ENCODE measurements around the gene CPLX3.

Gene CPLX3

DNA sequence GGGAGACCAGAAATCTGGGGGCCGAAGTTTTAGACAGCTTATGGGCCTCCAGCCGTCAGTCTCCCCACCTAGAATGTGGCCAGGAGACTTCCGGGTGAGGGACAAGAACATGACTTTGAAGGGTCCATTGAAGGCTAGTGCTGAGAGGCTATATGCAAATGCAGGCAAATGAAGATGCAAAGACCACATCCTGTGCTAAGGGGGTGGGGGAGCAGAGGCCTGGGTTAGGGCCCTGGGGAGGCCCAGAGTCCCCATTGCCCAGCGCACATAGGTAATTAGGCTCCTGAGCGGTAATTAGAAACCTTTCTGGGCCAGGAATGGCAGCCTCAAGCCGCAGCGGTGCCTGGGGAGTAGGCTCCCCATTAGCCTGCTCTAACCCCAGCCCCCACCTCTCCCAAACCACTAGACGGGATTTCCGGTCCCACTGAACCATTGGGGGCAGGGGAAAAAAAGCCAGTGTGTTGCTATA lies 37.7 kb upstream of the CPLX3 start:
- DNase-seq, result peak; percentile 34

DNA sequence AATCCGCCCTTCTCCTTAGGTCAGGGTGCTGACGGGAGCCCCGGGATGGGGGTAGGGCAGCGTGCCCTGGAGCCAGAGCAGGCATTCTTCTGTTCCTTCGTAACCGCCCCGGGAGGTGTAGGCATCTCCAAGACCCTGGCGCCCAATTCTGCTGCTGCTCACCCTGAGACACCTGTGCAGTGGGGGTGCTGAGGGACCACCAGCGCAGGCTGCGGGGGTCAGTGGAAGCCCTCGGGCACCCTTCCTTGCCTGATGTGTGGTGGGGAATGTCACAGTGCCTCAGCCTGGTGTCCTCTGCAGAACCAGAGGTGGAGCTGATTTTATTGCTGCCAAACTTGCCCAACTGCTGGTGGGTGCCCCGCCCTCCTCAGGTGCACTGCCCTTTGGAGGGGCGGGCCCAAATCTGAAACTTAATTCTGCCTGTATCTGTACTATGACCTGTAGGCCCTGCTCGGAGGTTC lies 37.2 kb upstream of the CPLX3 start:
- no peak for DNase-seq

DNA sequence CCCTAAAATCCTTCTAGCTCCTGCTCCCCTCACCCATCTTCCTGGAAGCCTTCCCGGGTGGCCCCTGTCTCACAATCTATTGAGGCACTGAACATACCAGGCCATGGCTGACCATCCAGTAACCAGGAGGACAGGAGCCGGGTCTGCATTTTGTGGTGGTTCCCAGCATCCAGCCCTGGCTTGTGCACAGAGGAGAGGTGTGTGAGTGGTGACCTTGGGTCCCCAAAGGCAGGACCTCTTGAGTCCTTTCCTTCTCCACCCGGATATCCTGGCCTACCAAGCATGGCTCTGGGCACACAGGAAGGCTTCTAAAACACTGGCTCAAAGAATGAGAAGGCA lies 36.7 kb upstream of the CPLX3 start:
- no peak for DNase-seq

DNA sequence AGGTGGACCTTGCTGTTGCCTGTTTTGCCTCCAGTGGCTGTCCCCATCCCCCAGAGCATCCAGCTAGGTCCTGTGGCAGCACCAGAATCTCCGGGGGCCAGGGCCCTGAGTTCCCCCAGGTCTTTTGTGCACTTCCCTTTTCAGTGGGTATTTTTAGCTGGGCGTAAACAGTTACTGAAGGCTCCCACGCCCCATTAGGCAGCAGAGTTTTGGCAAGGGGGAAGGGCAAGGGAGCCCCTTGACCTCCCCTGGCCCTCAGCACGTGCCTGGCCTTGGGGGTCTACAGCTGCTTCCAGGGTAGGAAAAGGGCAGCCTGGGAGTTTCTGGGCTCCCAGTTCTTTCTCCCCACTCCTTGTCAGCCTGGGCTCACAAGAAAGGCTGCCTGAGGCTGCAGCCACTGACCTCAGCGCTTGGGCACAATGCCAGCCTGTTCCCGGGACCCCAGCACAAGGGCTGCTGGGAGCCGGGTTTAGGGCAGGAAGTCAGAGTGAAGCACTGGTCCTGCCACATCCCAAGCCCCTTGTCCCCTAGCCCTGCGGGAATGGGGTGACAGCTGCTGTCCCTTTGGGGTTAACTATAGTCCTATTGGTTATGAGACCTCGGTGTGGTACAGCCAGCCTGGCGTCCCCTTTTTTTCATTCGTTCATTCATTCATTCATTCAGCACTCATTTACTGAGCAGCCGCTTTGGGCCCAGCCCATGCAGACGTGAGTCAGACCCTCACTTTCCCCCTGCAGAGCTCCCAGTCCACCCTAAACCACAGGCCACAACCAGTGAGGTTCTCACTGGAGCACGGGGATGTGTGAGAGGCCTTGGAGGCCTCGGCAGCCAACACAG lies 36.1 kb upstream of the CPLX3 start:
- DNase-seq, result no peak

DNA sequence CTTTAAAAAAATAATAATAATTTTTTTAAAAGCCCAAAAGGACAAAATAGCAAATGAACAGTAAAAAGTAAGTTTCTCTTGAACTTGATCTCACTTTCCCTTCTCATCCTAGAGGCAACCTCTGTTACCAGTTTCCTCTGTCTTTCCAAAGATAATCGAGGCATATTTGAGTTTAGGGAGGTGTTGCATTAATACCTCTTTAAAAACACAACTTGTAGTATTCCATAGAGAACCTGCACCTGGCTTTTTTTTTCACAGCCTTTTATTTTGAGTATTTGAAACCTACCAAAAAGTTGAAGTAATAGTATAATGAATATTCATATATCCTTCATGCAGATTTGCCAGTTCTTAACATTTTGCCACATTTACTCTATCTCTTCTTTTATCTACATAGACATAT lies 35.4 kb upstream of the CPLX3 start:
- DNase-seq, result no peak

DNA sequence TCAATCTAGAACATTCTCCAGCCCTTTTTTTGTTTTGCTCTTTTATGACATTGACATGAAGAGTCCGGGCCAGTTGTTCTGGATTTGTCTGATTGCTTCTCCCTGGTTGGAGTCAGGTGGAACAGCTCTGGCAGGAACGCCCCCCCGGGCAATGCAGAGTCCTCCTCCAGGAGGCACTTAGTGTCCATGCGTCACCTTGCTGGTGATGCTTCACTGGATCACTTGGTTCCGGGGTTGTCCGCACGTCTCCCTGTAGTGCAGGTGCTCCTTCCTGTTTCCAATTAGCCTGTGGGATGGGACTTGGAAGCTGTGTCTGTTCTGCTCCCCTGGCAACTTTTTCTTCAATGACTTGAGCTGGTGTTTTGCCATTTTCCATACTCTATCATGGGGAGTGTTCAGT lies 34.8 kb upstream of the CPLX3 start:
- no peak for DNase-seq

DNA sequence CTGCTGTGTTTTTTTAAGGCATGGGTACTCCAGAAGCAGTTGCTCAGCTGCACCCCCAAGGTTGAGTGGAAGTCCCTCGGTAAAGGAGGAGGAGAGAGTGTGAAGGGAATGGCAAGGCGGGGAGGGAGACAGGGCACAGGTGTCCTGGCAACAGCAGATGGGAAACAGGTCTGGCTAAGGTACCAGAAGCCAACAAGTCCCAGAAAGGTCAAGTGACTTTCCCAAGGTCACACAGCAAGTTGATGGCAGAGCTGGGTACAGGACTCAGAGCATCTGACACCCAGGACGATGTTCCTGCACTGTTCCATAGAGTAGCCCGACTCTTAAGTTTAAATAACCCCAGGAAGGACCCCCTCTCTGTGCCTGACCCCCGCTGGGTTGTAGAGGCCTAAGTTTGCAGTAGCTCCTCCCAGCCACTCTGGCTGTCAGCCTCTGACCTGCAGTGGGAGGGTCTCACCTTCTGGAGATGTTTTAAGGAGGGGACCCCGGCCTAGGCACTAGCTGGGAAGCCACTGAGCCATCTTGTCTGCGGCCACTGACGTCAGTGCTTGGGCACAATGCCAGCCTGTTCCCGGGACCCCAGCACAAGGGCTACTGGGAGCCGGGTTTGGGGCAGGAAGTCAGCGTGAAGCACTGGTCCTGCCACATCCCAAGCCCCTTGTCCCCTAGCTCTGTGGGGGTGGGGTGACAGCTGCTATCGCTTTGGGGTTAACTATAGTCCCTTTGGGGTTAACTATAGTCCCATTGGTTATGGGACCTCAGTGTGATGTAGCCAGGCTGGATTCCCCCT lies 34.0 kb upstream of the CPLX3 start:
- no peak for DNase-seq

GRCh38 chr15:74793135-74794028 lies 33.0 kb upstream of the CPLX3 start:
- DNase-seq, result peak; percentile 68

DNA sequence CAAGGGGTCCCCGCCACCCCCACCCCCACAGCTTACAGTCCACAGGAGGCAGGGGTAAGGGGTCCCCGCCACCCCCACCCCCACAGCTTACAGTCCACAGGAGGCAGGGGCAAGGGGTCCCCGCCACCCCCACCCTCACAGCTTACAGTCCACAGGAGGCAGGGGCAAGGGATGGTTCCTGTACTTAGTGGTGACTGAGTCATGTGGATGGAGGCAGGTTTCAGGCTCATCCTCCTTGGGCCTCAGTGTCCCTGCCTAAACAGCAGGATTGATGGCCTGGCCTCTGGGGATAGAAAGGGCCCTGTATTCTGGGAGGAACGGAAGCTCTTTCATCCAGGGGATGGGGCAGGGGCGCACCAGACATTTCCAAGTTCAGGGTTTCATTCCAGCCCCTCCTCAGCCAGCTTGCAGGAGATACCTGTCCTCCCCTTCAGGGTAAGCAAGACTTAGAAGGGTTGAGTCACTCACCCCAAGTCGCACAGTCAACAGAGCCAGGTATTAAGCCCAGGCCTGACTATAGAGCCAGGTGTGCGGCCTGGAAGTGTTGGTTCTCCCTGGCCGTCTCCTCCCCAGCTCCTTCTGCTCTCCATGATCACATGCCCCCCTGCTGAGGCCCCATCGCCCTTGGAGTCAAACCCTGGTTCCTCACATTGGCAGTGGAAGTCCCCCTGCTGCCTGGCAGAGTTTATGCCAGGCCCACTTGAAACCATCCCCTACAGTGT lies 32.0 kb upstream of the CPLX3 start:
- no peak for DNase-seq

DNA sequence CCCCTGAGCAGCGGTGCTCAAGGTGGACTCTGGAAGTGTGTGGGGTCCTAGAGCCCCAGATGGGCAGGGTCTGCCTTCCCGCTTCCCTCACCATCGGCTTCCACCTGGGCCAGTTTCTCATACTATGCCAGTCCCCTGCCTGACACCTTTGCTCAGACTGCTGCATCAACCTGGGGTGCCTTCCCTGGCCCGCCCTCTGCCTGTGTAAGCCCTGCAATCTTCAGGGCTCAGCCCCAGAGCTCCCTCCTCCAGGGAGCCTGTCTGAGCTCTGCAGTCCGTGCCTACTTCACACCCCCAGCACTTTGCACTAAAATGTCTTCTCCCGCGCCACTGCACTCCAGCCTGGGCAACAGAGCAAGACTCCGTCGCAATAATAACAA lies 31.5 kb upstream of the CPLX3 start:
- no peak for DNase-seq

DNA sequence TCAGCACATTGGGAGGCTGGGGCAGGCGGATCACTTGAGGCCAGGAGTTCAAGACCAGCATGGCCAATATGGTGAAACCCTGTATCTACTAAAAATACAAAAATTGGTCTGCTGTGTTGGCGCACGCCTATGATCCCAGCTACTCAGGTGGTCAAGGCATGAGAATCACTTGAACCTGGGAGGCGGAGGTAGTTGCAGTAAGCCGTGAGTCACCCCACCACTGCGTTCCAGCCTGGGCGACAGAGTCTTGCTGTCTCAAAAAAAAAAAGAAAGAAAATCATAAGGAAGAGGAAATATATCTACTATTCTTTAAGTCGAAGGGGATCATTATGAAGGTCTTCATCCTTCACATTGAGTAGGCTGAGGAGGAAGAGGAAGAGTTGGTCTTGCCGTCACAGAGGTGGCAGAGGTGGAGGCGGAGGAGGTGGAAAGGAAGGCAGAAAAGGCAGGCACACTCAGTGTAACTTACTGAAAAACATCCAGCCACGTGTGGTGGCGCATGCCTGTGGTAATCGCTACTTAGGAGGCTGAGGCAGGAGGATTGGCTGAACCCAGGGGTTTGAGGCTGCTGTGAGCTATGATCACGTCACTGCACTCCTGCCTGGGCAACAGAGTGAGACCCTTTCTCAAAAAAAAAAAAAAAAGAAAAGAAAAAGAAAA lies 30.3 kb upstream of the CPLX3 start:
- DNase-seq, result no peak

DNA sequence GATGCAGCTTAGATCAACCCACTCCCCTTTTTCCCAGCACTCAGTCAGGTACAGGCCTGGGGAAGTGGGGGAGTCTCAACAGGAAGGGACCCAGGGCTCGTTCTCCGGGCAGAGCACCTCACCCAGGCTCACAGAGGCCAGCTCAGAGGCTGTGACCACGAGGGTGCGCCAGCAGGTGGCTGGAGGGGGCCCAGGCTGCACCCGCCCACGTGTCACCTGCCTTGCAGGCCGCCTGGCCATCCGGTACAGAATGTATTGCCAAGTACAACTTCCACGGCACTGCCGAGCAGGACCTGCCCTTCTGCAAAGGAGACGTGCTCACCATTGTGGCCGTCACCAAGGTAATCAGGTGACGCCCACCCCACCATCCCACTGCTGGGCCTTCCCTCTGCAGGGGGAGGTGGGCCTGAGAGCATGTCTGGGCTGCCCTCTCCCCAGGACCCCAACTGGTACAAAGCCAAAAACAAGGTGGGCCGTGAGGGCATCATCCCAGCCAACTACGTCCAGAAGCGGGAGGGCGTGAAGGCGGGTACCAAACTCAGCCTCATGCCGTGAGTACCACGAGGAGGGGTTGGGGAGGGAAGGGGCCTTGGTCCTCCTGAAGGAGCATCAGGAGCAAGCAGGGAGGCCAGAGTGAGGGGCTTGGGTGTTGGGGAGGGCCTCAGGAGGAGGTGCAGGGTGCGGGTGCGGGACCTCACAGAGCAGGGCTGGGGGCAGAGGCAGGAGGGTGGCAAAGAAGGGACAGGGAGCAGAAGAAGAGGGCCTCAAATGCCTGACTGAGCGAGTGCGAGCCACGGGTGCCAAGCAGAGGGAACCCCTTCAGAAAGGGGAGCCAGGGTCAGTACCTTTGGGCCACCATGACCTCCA lies 27.8 kb upstream of the CPLX3 start:
- DNase-seq, result no peak

- no peak for DNase-seq
These were observed 27.1 kb upstream of the CPLX3 start for GRCh38 chr15:74799255-74799855.

GRCh38 chr15:74799856-74800558 lies 26.4 kb upstream of the CPLX3 start:
- DNase-seq, result peak; percentile 85

DNA sequence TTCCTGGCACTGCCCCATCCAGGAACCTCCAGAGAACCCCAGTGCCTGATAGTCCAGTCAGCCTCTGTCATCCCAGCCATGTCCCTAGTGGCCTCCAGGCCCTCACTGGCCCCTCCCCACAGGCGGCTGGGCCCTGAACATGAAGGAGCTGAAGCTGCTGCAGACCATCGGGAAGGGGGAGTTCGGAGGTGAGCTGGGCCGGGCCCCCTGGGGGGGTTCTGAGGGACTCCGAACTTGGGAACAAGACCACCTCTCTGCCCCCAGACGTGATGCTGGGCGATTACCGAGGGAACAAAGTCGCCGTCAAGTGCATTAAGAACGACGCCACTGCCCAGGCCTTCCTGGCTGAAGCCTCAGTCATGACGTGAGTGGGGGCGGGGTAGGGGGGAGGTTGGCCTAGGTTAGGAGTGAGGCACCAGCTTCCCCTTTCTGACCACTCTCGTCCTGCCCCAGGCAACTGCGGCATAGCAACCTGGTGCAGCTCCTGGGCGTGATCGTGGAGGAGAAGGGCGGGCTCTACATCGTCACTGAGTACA lies 25.8 kb upstream of the CPLX3 start:
- DNase-seq, result no peak

GRCh38 chr15:74801311-74801997 lies 25.0 kb upstream of the CPLX3 start:
- no peak for DNase-seq

DNA sequence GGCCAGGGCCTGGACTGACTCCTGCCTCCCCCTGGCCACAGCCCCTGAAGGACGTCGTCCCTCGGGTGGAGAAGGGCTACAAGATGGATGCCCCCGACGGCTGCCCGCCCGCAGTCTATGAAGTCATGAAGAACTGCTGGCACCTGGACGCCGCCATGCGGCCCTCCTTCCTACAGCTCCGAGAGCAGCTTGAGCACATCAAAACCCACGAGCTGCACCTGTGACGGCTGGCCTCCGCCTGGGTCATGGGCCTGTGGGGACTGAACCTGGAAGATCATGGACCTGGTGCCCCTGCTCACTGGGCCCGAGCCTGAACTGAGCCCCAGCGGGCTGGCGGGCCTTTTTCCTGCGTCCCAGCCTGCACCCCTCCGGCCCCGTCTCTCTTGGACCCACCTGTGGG lies 24.1 kb upstream of the CPLX3 start:
- no peak for DNase-seq

DNA sequence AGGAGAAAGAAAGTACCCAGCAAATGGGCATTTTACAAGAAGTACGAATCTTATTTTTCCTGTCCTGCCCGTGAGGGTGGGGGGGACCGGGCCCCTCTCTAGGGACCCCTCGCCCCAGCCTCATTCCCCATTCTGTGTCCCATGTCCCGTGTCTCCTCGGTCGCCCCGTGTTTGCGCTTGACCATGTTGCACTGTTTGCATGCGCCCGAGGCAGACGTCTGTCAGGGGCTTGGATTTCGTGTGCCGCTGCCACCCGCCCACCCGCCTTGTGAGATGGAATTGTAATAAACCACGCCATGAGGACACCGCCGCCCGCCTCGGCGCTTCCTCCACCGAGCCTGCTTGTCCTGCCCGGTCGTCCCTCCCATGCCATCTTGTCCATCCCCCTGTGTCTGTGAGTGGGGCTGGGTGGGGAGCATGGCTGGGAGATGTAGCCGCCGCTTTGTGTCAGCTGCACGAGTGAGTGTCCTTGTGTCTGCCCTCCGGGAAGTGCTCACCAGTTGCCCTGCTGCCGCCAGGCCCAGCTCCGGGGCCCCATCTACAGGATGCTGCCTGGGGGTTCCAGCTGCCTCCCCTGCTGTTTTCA lies 23.5 kb upstream of the CPLX3 start:
- DNase-seq, result no peak
